Kidney (tissue), 14 donors: Measurements from ENCODE around the gene TCL1B. TPM values are rescaled to one million over a fixed set of nuclear protein-coding genes. Genes with fewer than 3 reads are reported as not detected.

Experiments used
- DNase-seq, 5 donors: peaks; one replicate each; pipeline ENCODE4 v3.0.0-alpha.2; 2013 to 2020
- FAIRE-seq: peaks from 2 replicates; lab custom pipeline; 2012; peaks lifted over from hg19 to GRCh38; lab: Jason Lieb, UNC
- H3K27ac ChIP-seq, 2 donors: one replicate each; pipeline ENCODE4 v1.7.0; 2013; ENCODE audit warnings: low read depth in 2 of 2, low read length in 2 of 2, inconsistent platforms in 1 of 2
- H3K27me3 ChIP-seq: one replicate; pipeline ENCODE4 v1.7.1; 2013; ENCODE audit warnings: low read length, inconsistent platforms; ENCODE audit not compliant: control insufficient read depth, insufficient read depth
- H3K36me3 ChIP-seq, 3 donors: one replicate each; pipeline versions ENCODE4 v1.7.0 to v1.7.1; 2013; ENCODE audit warnings: low read length in 3 of 3, control low read depth in 1 of 3, inconsistent platforms in 1 of 3; ENCODE audit not compliant: insufficient read depth in 3 of 3, control insufficient read depth in 2 of 3
- H3K4me1 ChIP-seq, 3 donors: one replicate each; pipeline versions ENCODE4 v1.7.0 to v1.7.1; 2013; ENCODE audit warnings: low read length in 3 of 3, inconsistent platforms in 1 of 3, low read depth in 1 of 3; ENCODE audit not compliant: control insufficient read depth in 2 of 3, insufficient read depth in 2 of 3
- H3K4me3 ChIP-seq, 3 donors: one replicate each; pipeline versions ENCODE4 v1.7.0 to v1.8.1; 2013; ENCODE audit warnings: low read length in 3 of 3, control low read depth in 1 of 3, inconsistent platforms in 1 of 3
- H3K9ac ChIP-seq, 3 donors: one replicate each; pipeline versions ENCODE4 v1.7.0 to v1.7.1; 2013; ENCODE audit warnings: low read length in 3 of 3, control low read depth in 1 of 3, inconsistent platforms in 1 of 3
- H3K9me3 ChIP-seq, 3 donors: one replicate each; pipeline versions ENCODE4 v1.7.0 to v1.7.1; 2013; ENCODE audit warnings: low read length in 3 of 3, control low read depth in 1 of 3, inconsistent platforms in 1 of 3; ENCODE audit not compliant: control insufficient read depth in 2 of 3, insufficient read depth in 1 of 3
- intact Hi-C: fragments of 100-400 bp; cut with DNase I; formaldehyde crosslinking; loops from one replicate; pipeline ENCODE4 v1.11.1; 2022
- polyA plus RNA-seq: library from polyadenylated mRNA; stranded (reverse); fragments of 350-450 nt; fragmentation: Illumina TruSeq; extraction: RNeasy Lipid Tissue Mini Kit (QIAGEN cat#74804); gene quantifications from one replicate; pipeline ENCODE4 v1.2.3, GENCODE V29; 2014; ENCODE audit warnings: low read depth, low replicate concordance; ENCODE audit not compliant: insufficient read depth
- total RNA-seq: library from RNA; stranded (reverse); fragmentation: NEBNext Ultra II Directional; extraction: Animal tissue kit (Norgen Biotek cat#: 25700); gene quantifications from one replicate; pipeline ENCODE4 v1.2.1, GENCODE V29; 2021
- TF ChIP-seq, protein P1 (sequence below): IDR thresholded peaks from 3 replicates; pipeline ENCODE4 v1.5.1; 2012; ENCODE audit warnings: mild to moderate bottlenecking, moderate library complexity, borderline replicate concordance; ENCODE audit not compliant: insufficient read depth; ENCODE audit errors: extremely low read depth
- donor health status: control.
- donor health status: control.
- donor health status: control.
- donor health status: control.
- donor health status: control.
- donor health status: DM: yes; HTN: yes; CAD: no.
- donor health status: Normal renal cell carcinoma (clear cell type).

Gene TCL1B
- total and polyA plus RNA-seq, 2 donors from 2014 or later = not detected

GRCh38 chr14:95659990-95660385 is 26.2 kb upstream of the TCL1B start:
- DNase-seq (no peak), FAIRE-seq (no peak)
- Histone ChIP-seq H3K9me3 (no peaks in the 10 kb centered on the region), H3K27me3 (no peaks in the 10 kb centered on the region), H3K4me3 (no peak overlapping the region), H3K27ac (no peak overlapping the region), H3K36me3 (no peaks in the 10 kb centered on the region), H3K4me1 (peaks cover 5 to 32% (median 30%) of the 10 kb centered on the region in 3 donors), H3K9ac (no peak overlapping the region)
- TF ChIP-seq, protein P1, sequence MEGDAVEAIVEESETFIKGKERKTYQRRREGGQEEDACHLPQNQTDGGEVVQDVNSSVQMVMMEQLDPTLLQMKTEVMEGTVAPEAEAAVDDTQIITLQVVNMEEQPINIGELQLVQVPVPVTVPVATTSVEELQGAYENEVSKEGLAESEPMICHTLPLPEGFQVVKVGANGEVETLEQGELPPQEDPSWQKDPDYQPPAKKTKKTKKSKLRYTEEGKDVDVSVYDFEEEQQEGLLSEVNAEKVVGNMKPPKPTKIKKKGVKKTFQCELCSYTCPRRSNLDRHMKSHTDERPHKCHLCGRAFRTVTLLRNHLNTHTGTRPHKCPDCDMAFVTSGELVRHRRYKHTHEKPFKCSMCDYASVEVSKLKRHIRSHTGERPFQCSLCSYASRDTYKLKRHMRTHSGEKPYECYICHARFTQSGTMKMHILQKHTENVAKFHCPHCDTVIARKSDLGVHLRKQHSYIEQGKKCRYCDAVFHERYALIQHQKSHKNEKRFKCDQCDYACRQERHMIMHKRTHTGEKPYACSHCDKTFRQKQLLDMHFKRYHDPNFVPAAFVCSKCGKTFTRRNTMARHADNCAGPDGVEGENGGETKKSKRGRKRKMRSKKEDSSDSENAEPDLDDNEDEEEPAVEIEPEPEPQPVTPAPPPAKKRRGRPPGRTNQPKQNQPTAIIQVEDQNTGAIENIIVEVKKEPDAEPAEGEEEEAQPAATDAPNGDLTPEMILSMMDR = no peak
- intact Hi-C loops = no loop called here

GRCh38 chr14:95660651-95661515 is 25.3 kb upstream of the TCL1B start:
- intact Hi-C loops = no loop called here

DNA sequence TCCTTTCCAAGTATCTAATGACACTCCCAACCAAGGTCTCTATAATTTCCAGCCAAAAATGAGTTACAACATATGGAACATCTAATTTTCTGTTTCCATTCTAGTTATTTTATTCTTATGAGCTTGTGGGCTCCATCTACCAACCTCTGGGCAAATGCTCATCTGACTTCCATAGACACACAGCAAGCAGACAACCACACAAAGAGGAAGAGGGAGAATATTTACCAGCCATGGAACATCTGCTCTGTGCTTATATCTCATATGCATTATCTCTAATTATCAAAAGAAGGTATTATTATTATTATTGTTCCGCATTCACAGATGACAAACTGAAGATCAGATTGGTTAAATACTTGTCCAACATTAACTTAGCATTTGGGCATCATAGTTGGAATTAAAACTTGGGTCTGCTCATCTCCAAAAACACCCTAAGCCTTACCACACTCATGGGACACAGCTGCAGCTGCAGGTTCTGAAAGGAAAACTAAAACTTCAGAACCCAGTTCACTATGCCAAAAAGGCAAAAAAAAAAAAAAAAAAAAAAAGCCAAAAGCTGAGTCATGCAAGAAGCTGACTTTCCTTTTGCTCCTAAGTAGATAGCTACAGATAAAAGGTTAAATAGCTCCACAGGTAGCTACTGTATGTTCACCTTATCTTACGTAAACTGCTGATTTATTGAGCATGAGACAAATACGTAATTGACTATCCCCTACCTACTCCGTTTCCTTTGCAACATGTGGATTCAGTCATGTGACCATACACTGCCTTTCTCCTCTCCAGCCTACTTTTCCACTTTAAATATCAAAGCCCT is 23.6 kb upstream of the TCL1B start:
- no peaks in the 10 kb centered on the region for H3K27me3 ChIP-seq
- no peaks in the 10 kb centered on the region for H3K36me3 ChIP-seq
- FAIRE-seq (no peak), DNase-seq (no peak)
- TF ChIP-seq, protein P1 = no peak
- peak overlapping the region in 1 of 3 donors; percentile 21 for H3K4me3 ChIP-seq
- intact Hi-C loops = no loop called here
- no peaks in the 10 kb centered on the region for H3K9me3 ChIP-seq
- peak overlapping the region; percentile 54 to 76 for H3K27ac ChIP-seq
- H3K9ac ChIP-seq = no peak overlapping the region
- peaks cover 5 to 42% (median 36%) of the 10 kb centered on the region in 3 donors for H3K4me1 ChIP-seq

More at GRCh38 chr14:95660651-95661515, 25.3 kb upstream of the TCL1B start:
- Histone ChIP-seq H3K9me3 (no peaks in the 10 kb centered on the region), H3K4me1 (peaks cover 5 to 32% (median 30%) of the 10 kb centered on the region in 3 donors), H3K27ac (peak overlapping the region; percentile 29 to 43), H3K9ac (no peak overlapping the region), H3K36me3 (no peaks in the 10 kb centered on the region), H3K4me3 (no peak overlapping the region), H3K27me3 (no peaks in the 10 kb centered on the region)
- FAIRE-seq = no peak
- peak in 2 of 5 donors; percentile 33 to 65 for DNase-seq
- TF ChIP-seq, protein P1 = no peak
